H1 (cell line): ENCODE measurements around the gene NFATC1. TPM values are rescaled to one million over a fixed set of nuclear protein-coding genes. Genes with fewer than 3 reads are reported as not detected.

Source experiments
- CTCF ChIA-PET: fragments of 300-600 bp; sonication (Branson Sonifier 250); formaldehyde crosslinking; loops from one replicate; lab custom pipeline; 2021; ENCODE audit not compliant: partially characterized antibody; lab: Charles Lee
- POLR2A ChIA-PET: fragments of 300-600 bp; sonication (Branson Sonifier 250); formaldehyde crosslinking; loops from one replicate; lab custom pipeline; 2021; ENCODE audit warnings: inconsistent platforms; ENCODE audit not compliant: partially characterized antibody; lab: Charles Lee
- DNase-seq, 2 experiments: peaks; one replicate each; pipeline versions ENCODE4 v3.0.0 to v3.0.0-alpha.2; 2010 to 2022; ENCODE audit warnings: low spot score in 2 of 2, low read depth in 1 of 2, mixed read lengths in 1 of 2
- FAIRE-seq: peaks from 2 replicates; lab custom pipeline; 2011; peaks lifted over from hg19 to GRCh38; lab: Jason Lieb, UNC
- H2AFZ ChIP-seq: 2 replicates; pipeline ENCODE4 v1.8.1; 2012; ENCODE audit warnings: low read length, inconsistent platforms
- H2AK5ac ChIP-seq: 2 replicates; pipeline ENCODE4 v1.6.1; 2013; ENCODE audit warnings: low read depth, low read length
- H2BK120ac ChIP-seq: replicated peaks from 2 replicates; pipeline ENCODE3; 2013; ENCODE audit warnings: low read depth, low read length, inconsistent platforms
- H2BK12ac ChIP-seq: 2 replicates; pipeline ENCODE4 v1.6.1; 2013; ENCODE audit warnings: low read depth, low read length
- H2BK15ac ChIP-seq: 2 replicates; pipeline ENCODE4 v1.6.1; 2013; ENCODE audit warnings: low read length
- H2BK20ac ChIP-seq: 2 replicates; pipeline ENCODE4 v1.6.1; 2013; ENCODE audit warnings: low read length
- H2BK5ac ChIP-seq: 2 replicates; pipeline ENCODE4 v1.6.1; 2013; ENCODE audit warnings: low read depth, low read length
- H3K14ac ChIP-seq: 2 replicates; pipeline ENCODE4 v1.6.1; 2013; ENCODE audit warnings: inconsistent platforms; ENCODE audit not compliant: insufficient read length
- H3K18ac ChIP-seq: 2 replicates; pipeline ENCODE4 v1.6.1; 2013; ENCODE audit warnings: low read length; ENCODE audit errors: extremely low read depth
- H3K23ac ChIP-seq: 2 replicates; pipeline ENCODE4 v1.6.1; 2013; ENCODE audit warnings: inconsistent platforms; ENCODE audit not compliant: insufficient read length
- H3K23me2 ChIP-seq: 2 replicates; pipeline ENCODE4 v1.6.1; 2013; ENCODE audit warnings: low read depth, low read length
- H3K27ac ChIP-seq: 2 replicates; pipeline ENCODE4 v1.6.1; 2011; ENCODE audit warnings: low read depth, low read length, inconsistent platforms
- H3K27me3 ChIP-seq, 4 experiments: replicated peaks in 1 of 4; 1 replicate in 1 of 4; 2 replicates in 3 of 4; pipeline versions ENCODE4 v1.6.1 to v1.8.1; 2011 to 2013; ENCODE audit warnings: low read length in 3 of 4, mild to moderate bottlenecking in 3 of 4, inconsistent platforms in 2 of 4, mixed read lengths in 2 of 4, moderate library complexity in 1 of 4; ENCODE audit not compliant: control insufficient read depth in 3 of 4, insufficient read depth in 3 of 4; ENCODE audit errors: extremely low read depth in 1 of 4
- H3K36me3 ChIP-seq, 4 experiments: 2 replicates each; pipeline versions ENCODE4 v1.6.1 to v1.8.1; 2011 to 2013; ENCODE audit warnings: mild to moderate bottlenecking in 4 of 4, low read length in 3 of 4, moderate library complexity in 2 of 4, control low read depth in 1 of 4, inconsistent platforms in 1 of 4; ENCODE audit not compliant: insufficient read depth in 4 of 4, control insufficient read depth in 2 of 4
- H3K4ac ChIP-seq: replicated peaks from 2 replicates; pipeline ENCODE3; 2013; ENCODE audit warnings: low read length, low read depth, mixed read lengths, inconsistent platforms; ENCODE audit not compliant: insufficient read length
- H3K4me1 ChIP-seq, 4 experiments: replicated peaks in 1 of 4; 1 replicate in 1 of 4; 2 replicates in 3 of 4; pipeline versions ENCODE4 v1.6.1 to v1.8.1; 2011 to 2013; ENCODE audit warnings: low read length in 3 of 4, inconsistent platforms in 2 of 4, mixed read lengths in 1 of 4; ENCODE audit not compliant: insufficient read depth in 4 of 4, control insufficient read depth in 3 of 4
- H3K4me2 ChIP-seq, 2 experiments: 2 replicates each; pipeline versions ENCODE4 v1.6.1 to v1.8.1; 2011 to 2013; ENCODE audit warnings: low read depth in 2 of 2, low read length in 2 of 2, control low read depth in 1 of 2, inconsistent platforms in 1 of 2, mild to moderate bottlenecking in 1 of 2; ENCODE audit not compliant: insufficient read depth in 1 of 2
- H3K4me3 ChIP-seq, 4 experiments: fragments of 200-600, 300-600 bp in 1 of 4; sonication (generic), shearing (Covaris generic), sonication (Bioruptor Twin) in 1 of 4; 2 replicates each; pipeline versions ENCODE4 v1.5.1 to v1.8.1; 2011 to 2016; ENCODE audit warnings: low read length in 4 of 4, low read depth in 3 of 4, control low read depth in 2 of 4, inconsistent platforms in 2 of 4, mild to moderate bottlenecking in 2 of 4, mixed read lengths in 1 of 4, moderate library complexity in 1 of 4; ENCODE audit not compliant: insufficient read depth in 2 of 4; ENCODE audit errors: extremely low read depth in 1 of 4
- H3K56ac ChIP-seq: replicated peaks from 2 replicates; pipeline ENCODE3; 2013; ENCODE audit warnings: low read depth, mild to moderate bottlenecking, mixed read lengths, low read length, inconsistent platforms; ENCODE audit not compliant: insufficient read length
- H3K79me1 ChIP-seq: 2 replicates; pipeline ENCODE4 v1.6.1; 2013; ENCODE audit warnings: low read depth, low read length, control low read depth
- H3K79me2 ChIP-seq, 2 experiments: 2 replicates each; pipeline versions ENCODE4 v1.6.1 to v1.8.1; 2012 to 2013; ENCODE audit warnings: low read length in 2 of 2, mild to moderate bottlenecking in 2 of 2, inconsistent platforms in 1 of 2; ENCODE audit not compliant: insufficient read depth in 2 of 2, control insufficient read depth in 1 of 2
- H3K9ac ChIP-seq, 4 experiments: replicated peaks in 1 of 4; 1 replicate in 1 of 4; 2 replicates in 3 of 4; pipeline versions ENCODE4 v1.6.1 to v1.8.1; 2011 to 2013; ENCODE audit warnings: low read depth in 3 of 4, low read length in 3 of 4, control low read depth in 2 of 4, mild to moderate bottlenecking in 2 of 4, moderate library complexity in 2 of 4, inconsistent platforms in 1 of 4; ENCODE audit errors: extremely low read depth in 1 of 4
- H3K9me3 ChIP-seq, 2 experiments: 2 replicates each; pipeline versions ENCODE4 v1.6.1 to v1.8.1; 2012 to 2013; ENCODE audit warnings: mild to moderate bottlenecking in 2 of 2, moderate library complexity in 2 of 2, control low read depth in 1 of 2, inconsistent platforms in 1 of 2, low read depth in 1 of 2, low read length in 1 of 2, mixed read lengths in 1 of 2; ENCODE audit not compliant: insufficient read depth in 2 of 2
- H4K20me1 ChIP-seq, 2 experiments: replicated peaks in 1 of 2; 2 replicates each; pipeline versions ENCODE3 to v1.8.1; 2011 to 2013; ENCODE audit warnings: inconsistent platforms in 2 of 2, low read length in 2 of 2, mild to moderate bottlenecking in 1 of 2; ENCODE audit not compliant: insufficient read depth in 2 of 2, control insufficient read depth in 1 of 2
- H4K5ac ChIP-seq: 2 replicates; pipeline ENCODE4 v1.6.1; 2013; ENCODE audit warnings: low read length, low read depth, mixed read lengths, inconsistent platforms; ENCODE audit not compliant: insufficient read length
- H4K8ac ChIP-seq: 2 replicates; pipeline ENCODE4 v1.8.0; 2013; ENCODE audit warnings: mild to moderate bottlenecking, moderate library complexity, low read length, inconsistent platforms; ENCODE audit not compliant: insufficient read depth; ENCODE audit errors: extremely low read depth
- H4K91ac ChIP-seq: replicated peaks from 2 replicates; pipeline ENCODE3; 2013; ENCODE audit warnings: low read length, mixed read lengths, inconsistent platforms; ENCODE audit not compliant: insufficient read length
- SIRT6 ChIP-seq: IDR thresholded peaks from one replicate; pipeline ENCODE4 v1.7.1; 2012; ENCODE audit warnings: low read length, inconsistent platforms
- WGBS, 2 experiments: shearing (Covaris generic) in 1 of 2; methylation state at CpG; one replicate each; pipeline versions ENCODE4 v1.1.6 to v1.1.7; 2013 to 2015; ENCODE audit warnings: low lambda C conversion rate in 2 of 2, mixed read lengths in 2 of 2, inconsistent platforms in 1 of 2, low coverage in 1 of 2, missing lambda C conversion rate in 1 of 2; ENCODE audit not compliant: insufficient replicate concordance in 2 of 2, insufficient coverage in 1 of 2, insufficient read length in 1 of 2; ENCODE audit errors: extremely low coverage in 1 of 2, missing lambda C conversion rate in 1 of 2; 5-methylcytosine and 5-hydroxymethylcytosine counted together
- polyA plus RNA-seq, 7 experiments: library from polyadenylated mRNA; depleted of rRNA in 3 of 7; stranded (reverse) in 5 of 7; unstranded in 2 of 7; fragments of >200 nt in 5 of 7; fragments of 200-250 nt in 2 of 7; gene quantifications; 1 replicate in 5 of 7; 2 replicates in 1 of 7; 4 replicates in 1 of 7; pipeline versions ENCODE4 v1.2.1 to v1.2.3, GENCODE V29; 2011 to 2013; ENCODE audit warnings: missing spikeins in 2 of 7, mixed read lengths in 2 of 7
- total RNA-seq: library from RNA; stranded (reverse); fragmentation: NEBNext Ultra II Directional; extraction: Animal tissue kit (Norgen Biotek cat#: 25700); gene quantifications from 2 replicates; pipeline ENCODE4 v1.2.1, GENCODE V29; 2021

NFATC1 gene
- total and polyA plus RNA-seq, 2 of the 8 experiments (the other 6 are each of a cell fraction or from before 2014, with no cell fraction given): 2.0 to 6.6 TPM

GRCh38 chr18:79383388-79384056 lies 12.2 kb upstream of the NFATC1 start:
- WGBS, 2 experiments: 82% methylated on average over 19 of the region's 20 CpGs; no CpG with 5 or more reads in 1 of the 2 experiments
- no peak overlapping the region for H2BK5ac ChIP-seq
- H3K18ac ChIP-seq: no peak overlapping the region
- H4K20me1 ChIP-seq: peaks cover 0 to 3% of the 10 kb centered on the region in 2 experiments
- H3K27me3 ChIP-seq: no peaks in the 10 kb centered on the region; a peak in 4 of 7 replicates
- no peak overlapping the region for H4K91ac ChIP-seq
- no peak overlapping the region for H3K4ac ChIP-seq
- H3K79me2 ChIP-seq: no peaks in the 10 kb centered on the region
- ChIA-PET POLR2A (interaction anchor here (1.7 kb wide), 1 partner anchor 9 kb away, joined by 3 read pairs; no protein-coding TSS in a partner anchor), CTCF (interaction anchor here (1.1 to 9.7 kb wide), 5 partner anchors 12 to 261 kb away, joined by 3 to 124 read pairs (median 5); partner anchors contain the start of gene NFATC1)
- H2BK20ac ChIP-seq: no peak overlapping the region
- no peaks in the 10 kb centered on the region for H3K36me3 ChIP-seq
- FAIRE-seq (no peak), DNase-seq (no peak)
- H3K56ac ChIP-seq: no peak overlapping the region
- H2AK5ac ChIP-seq: no peak overlapping the region
- 0 out of 2 replicates have a peak overlapping the region, but pooled peaks have one; percentile 4 for H4K8ac ChIP-seq
- no peak overlapping the region for H3K4me3 ChIP-seq
- no peak overlapping the region for H2AFZ ChIP-seq
- H3K27ac ChIP-seq: no peak overlapping the region
- no peaks in the 10 kb centered on the region for H3K23me2 ChIP-seq
- no peaks in the 10 kb centered on the region for H3K79me1 ChIP-seq
- no peak overlapping the region for H2BK120ac ChIP-seq
- H3K4me2 ChIP-seq: no peak overlapping the region
- H4K5ac ChIP-seq: no peak overlapping the region
- no peak overlapping the region for H3K9ac ChIP-seq
- H2BK15ac ChIP-seq: no peak overlapping the region
- TF ChIP-seq SIRT6: no peak
- TF ChIP-seq, all 59 proteins: peak for 0
- Histone ChIP-seq H3K14ac (no peak overlapping the region), H3K9me3 (no peaks in the 10 kb centered on the region), H3K23ac (no peak overlapping the region), H3K4me1 (peaks cover 0 to 6% (median 3%) of the 10 kb centered on the region in 4 experiments; a peak in 3 of 7 replicates), H2BK12ac (no peak overlapping the region)
